Endothelial cell (in vitro differentiated cells): ENCODE data around the gene CCDC116. TPM values are rescaled to one million over a fixed set of nuclear protein-coding genes. Genes with fewer than 3 reads are reported as not detected.
A peak's percentile ranks its signal among the peaks of the same experiment; 100 is the strongest.

Source experiments
- DNase-seq: peaks from one replicate; pipeline ENCODE4 v3.0.0; 2021; ENCODE audit warnings: low spot score
- H3K27ac Mint-ChIP-seq: one replicate; pipeline ENCODE4 v1.8.0; 2021; ENCODE audit warnings: mixed read lengths, inconsistent platforms; ENCODE audit not compliant: unreplicated experiment
- H3K27me3 Mint-ChIP-seq: one replicate; pipeline ENCODE4 v1.8.0; 2021; ENCODE audit warnings: mild to moderate bottlenecking, moderate library complexity, mixed read lengths, inconsistent platforms; ENCODE audit not compliant: unreplicated experiment
- H3K36me3 Mint-ChIP-seq: one replicate; pipeline ENCODE4 v1.8.0; 2021; ENCODE audit warnings: mild to moderate bottlenecking, low read depth, mixed read lengths, inconsistent platforms; ENCODE audit not compliant: unreplicated experiment
- H3K4me1 Mint-ChIP-seq: one replicate; pipeline ENCODE4 v1.8.0; 2021; ENCODE audit warnings: mild to moderate bottlenecking, mixed read lengths, inconsistent platforms; ENCODE audit not compliant: unreplicated experiment
- H3K4me3 Mint-ChIP-seq: one replicate; pipeline ENCODE4 v1.8.0; 2021; ENCODE audit warnings: mild to moderate bottlenecking, mixed read lengths, inconsistent platforms; ENCODE audit not compliant: unreplicated experiment
- H3K9me3 Mint-ChIP-seq: one replicate; pipeline ENCODE4 v1.8.0; 2021; ENCODE audit warnings: mixed read lengths, inconsistent platforms; ENCODE audit not compliant: unreplicated experiment
- CTCF ChIP-seq: fragments of 200-600 bp; sonication (generic); IDR thresholded peaks from one replicate; pipeline ENCODE4 v1.5.0; 2021; ENCODE audit warnings: antibody characterized with exemption; ENCODE audit not compliant: unreplicated experiment
- total RNA-seq: library from RNA; stranded (reverse); fragmentation: NEBNext Ultra II Directional; extraction: Animal tissue kit (Norgen Biotek cat#: 25700); gene quantifications from one replicate; pipeline ENCODE4 v1.2.1, GENCODE V29; 2021; ENCODE audit not compliant: unreplicated experiment

Gene CCDC116
- total RNA-seq, 1 donor from 2014 or later, result 0.36 TPM

- peaks cover 4% of the 10 kb centered on the region for H3K4me1 Mint-ChIP-seq
- no peak for TF ChIP-seq CTCF
- H3K27me3 Mint-ChIP-seq, result peaks cover 4% of the 10 kb centered on the region
- no peak overlapping the region for H3K4me3 Mint-ChIP-seq
- DNase-seq, result no peak
- H3K27ac Mint-ChIP-seq, result no peak overlapping the region
- H3K9me3 Mint-ChIP-seq, result no peaks in the 10 kb centered on the region
- H3K36me3 Mint-ChIP-seq, result peaks cover 14% of the 10 kb centered on the region
Measured at GRCh38 chr22:21622011-21622918, 10.3 kb upstream of the CCDC116 start.

GRCh38 chr22:21622919-21623647 lies 9.5 kb upstream of the CCDC116 start:
- TF ChIP-seq CTCF, result no peak
- H3K27me3 Mint-ChIP-seq, result peaks cover 4% of the 10 kb centered on the region
- DNase-seq, result no peak
- no peak overlapping the region for H3K27ac Mint-ChIP-seq
- peaks cover 4% of the 10 kb centered on the region for H3K4me1 Mint-ChIP-seq
- peaks cover 18% of the 10 kb centered on the region for H3K36me3 Mint-ChIP-seq
- H3K4me3 Mint-ChIP-seq, result no peak overlapping the region
- H3K9me3 Mint-ChIP-seq, result no peaks in the 10 kb centered on the region

GRCh38 chr22:21623648-21623970 lies 9.0 kb upstream of the CCDC116 start:
- H3K27me3 Mint-ChIP-seq, result peaks cover 4% of the 10 kb centered on the region
- H3K4me1 Mint-ChIP-seq, result peaks cover 4% of the 10 kb centered on the region
- TF ChIP-seq CTCF, result no peak
- DNase-seq, result no peak
- H3K27ac Mint-ChIP-seq, result no peak overlapping the region
- H3K4me3 Mint-ChIP-seq, result no peak overlapping the region
- H3K36me3 Mint-ChIP-seq, result peaks cover 21% of the 10 kb centered on the region
- H3K9me3 Mint-ChIP-seq, result no peaks in the 10 kb centered on the region

- Mint-ChIP-seq H3K4me1 (peaks cover 4% of the 10 kb centered on the region), H3K27ac (peak overlapping the region; percentile 26), H3K4me3 (no peak overlapping the region), H3K27me3 (peaks cover 4% of the 10 kb centered on the region), H3K36me3 (peaks cover 21% of the 10 kb centered on the region), H3K9me3 (no peaks in the 10 kb centered on the region)
- DNase-seq, result peak; percentile 63
- peak; percentile 28 for TF ChIP-seq CTCF
Measured at GRCh38 chr22:21624120-21624879, 8.3 kb upstream of the CCDC116 start.
